Transverse colon (tissue), 4 donors: ENCODE results near the gene PRPF6.

ENCODE experiments used
- POLR2A ChIP-seq: fragments of 450-650 bp; IDR thresholded peaks from one replicate; pipeline ENCODE4 v1.6.1; 2016; ENCODE audit warnings: antibody characterized with exemption, mild to moderate bottlenecking, moderate library complexity
- POLR2AphosphoS5 ChIP-seq, 3 donors: sonication (generic); formaldehyde crosslinking; IDR thresholded peaks; one replicate each; pipeline ENCODE4 v1.6.1; 2016; ENCODE audit warnings: antibody characterized with exemption in 3 of 3
- TF ChIP-seq, protein P1 (sequence below), 5 experiments: fragments of 200-600 bp in 3 of 5; fragments of 450-650 bp in 2 of 5; sonication (generic) in 3 of 5; IDR thresholded peaks; 1 replicate in 2 of 5; 2 replicates in 3 of 5; pipeline ENCODE4 v1.5.1; 2016 to 2017; ENCODE audit warnings: antibody characterized with exemption in 5 of 5, inconsistent platforms in 3 of 5, mild to moderate bottlenecking in 2 of 5, moderate library complexity in 1 of 5

DNA sequence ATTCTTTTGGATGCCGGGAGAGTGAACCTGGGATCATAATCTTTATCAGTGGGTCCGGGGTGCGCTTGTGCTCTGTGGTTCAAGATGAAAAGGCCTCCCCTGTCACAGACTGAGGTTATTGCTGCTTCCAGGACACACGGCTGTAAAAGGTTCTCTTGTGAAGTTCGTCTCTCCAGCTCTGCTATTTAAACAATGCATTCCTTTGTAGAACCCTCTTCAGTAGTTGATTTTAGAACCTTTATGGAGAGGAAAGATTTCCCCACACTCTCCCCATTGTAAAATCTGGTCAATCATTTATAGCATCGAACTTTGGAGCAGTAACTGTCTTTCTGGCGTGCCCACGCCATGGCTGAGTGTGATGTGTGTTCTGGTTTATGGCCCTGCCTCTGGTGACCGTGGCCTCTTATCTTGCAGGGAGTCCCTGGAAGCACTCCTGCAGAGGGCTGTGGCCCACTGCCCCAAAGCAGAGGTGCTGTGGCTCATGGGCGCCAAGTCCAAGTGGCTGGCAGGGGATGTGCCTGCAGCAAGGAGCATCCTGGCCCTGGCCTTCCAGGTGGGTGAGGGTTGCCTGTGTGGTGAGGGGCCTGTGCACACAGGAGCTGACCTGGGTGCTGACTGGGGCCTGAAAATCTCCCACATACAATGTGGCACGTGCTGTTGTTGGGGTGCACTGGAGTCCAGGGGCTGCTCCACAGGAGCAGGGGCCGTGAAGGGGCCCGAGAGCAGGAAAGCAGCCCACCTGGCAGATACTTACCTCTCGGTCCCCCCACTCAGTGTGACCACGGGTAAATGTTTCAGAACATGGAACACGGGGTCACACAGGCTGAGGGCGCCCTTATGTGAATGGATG, 43.4 kb downstream of the PRPF6 start:
- TF ChIP-seq, protein P1, sequence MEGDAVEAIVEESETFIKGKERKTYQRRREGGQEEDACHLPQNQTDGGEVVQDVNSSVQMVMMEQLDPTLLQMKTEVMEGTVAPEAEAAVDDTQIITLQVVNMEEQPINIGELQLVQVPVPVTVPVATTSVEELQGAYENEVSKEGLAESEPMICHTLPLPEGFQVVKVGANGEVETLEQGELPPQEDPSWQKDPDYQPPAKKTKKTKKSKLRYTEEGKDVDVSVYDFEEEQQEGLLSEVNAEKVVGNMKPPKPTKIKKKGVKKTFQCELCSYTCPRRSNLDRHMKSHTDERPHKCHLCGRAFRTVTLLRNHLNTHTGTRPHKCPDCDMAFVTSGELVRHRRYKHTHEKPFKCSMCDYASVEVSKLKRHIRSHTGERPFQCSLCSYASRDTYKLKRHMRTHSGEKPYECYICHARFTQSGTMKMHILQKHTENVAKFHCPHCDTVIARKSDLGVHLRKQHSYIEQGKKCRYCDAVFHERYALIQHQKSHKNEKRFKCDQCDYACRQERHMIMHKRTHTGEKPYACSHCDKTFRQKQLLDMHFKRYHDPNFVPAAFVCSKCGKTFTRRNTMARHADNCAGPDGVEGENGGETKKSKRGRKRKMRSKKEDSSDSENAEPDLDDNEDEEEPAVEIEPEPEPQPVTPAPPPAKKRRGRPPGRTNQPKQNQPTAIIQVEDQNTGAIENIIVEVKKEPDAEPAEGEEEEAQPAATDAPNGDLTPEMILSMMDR (IDR thresholded peaks at IDR 0.05): no peak
- TF ChIP-seq POLR2AphosphoS5 (IDR thresholded peaks at IDR 0.05): no peak
- TF ChIP-seq POLR2A: no peak
